Fibroblast of pulmonary artery (primary cell): ENCODE measurements around the gene CREB5.

Experiments used
- DNase-seq: peaks from one replicate; pipeline ENCODE4 v3.0.0-alpha.2; 2010; ENCODE audit warnings: low read depth
- H3K4me3 ChIP-seq: replicated peaks from 2 replicates; pipeline ENCODE4 v1.5.1; 2011; ENCODE audit warnings: low read depth, mild to moderate bottlenecking, control low read depth, low read length, moderate library complexity
- CTCF ChIP-seq: IDR thresholded peaks from 2 replicates; pipeline ENCODE4 v1.5.1; 2011; ENCODE audit warnings: mild to moderate bottlenecking, control low read depth, low read length, inconsistent platforms; ENCODE audit errors: missing control alignments

Gene CREB5

GRCh38 chr7:28410628-28411531 lies 1.4 kb upstream of the CREB5 start:
- peak; percentile 79 for DNase-seq
- H3K4me3 ChIP-seq, result peak overlapping the region; percentile 57
- TF ChIP-seq CTCF, result no peak

GRCh38 chr7:28413011-28413410 lies 693 bp downstream of the CREB5 start:
- no peak overlapping the region for H3K4me3 ChIP-seq
- no peak for DNase-seq
- TF ChIP-seq CTCF, result no peak

- H3K4me3 ChIP-seq, result no peak overlapping the region
- no peak for TF ChIP-seq CTCF
- no peak for DNase-seq
These were observed 2.1 kb downstream of the CREB5 start for GRCh38 chr7:28414453-28414852.

GRCh38 chr7:28417321-28417940 lies 5.1 kb downstream of the CREB5 start:
- TF ChIP-seq CTCF, result no peak
- H3K4me3 ChIP-seq, result no peak overlapping the region
- DNase-seq, result no peak

- no peak for DNase-seq
- no peak for TF ChIP-seq CTCF
- H3K4me3 ChIP-seq, result no peak overlapping the region
These were observed 6.0 kb downstream of the CREB5 start for GRCh38 chr7:28418311-28418710.

GRCh38 chr7:28418966-28419365 lies 6.6 kb downstream of the CREB5 start:
- no peak for DNase-seq
- H3K4me3 ChIP-seq, result no peak overlapping the region
- no peak for TF ChIP-seq CTCF
